ENCODE measurements around the gene MPP7.
"Not testable (repeated sequence)": the region's sequence is repeated elsewhere in the genome, so short reads cannot be mapped to it uniquely, and the experiment has no call there.

- not testable (repeated sequence) for TF ChIP-seq CTCF (IDR thresholded peaks at IDR 0.05; ENCODE audit: insufficient read depth, low read length, poor library complexity, severe bottlenecking); EZH2phosphoT487 (conservative IDR thresholded peaks at IDR 0.05; ENCODE audit: low read length)
These were observed 38.8 kb upstream of the MPP7 start for GRCh38 chr10:28341679-28342078.

Measured in SU-DHL-6 (cell line).